GM12873 (cell line): ENCODE data around the gene BEND7.

Experiments used
- CTCF ChIP-seq: IDR thresholded peaks from 2 replicates; pipeline ENCODE4 v1.5.1; 2012; ENCODE audit warnings: low read depth, mild to moderate bottlenecking, moderate library complexity, low read length, control low read depth; ENCODE audit not compliant: insufficient read depth; ENCODE audit errors: missing control alignments

Gene BEND7

DNA sequence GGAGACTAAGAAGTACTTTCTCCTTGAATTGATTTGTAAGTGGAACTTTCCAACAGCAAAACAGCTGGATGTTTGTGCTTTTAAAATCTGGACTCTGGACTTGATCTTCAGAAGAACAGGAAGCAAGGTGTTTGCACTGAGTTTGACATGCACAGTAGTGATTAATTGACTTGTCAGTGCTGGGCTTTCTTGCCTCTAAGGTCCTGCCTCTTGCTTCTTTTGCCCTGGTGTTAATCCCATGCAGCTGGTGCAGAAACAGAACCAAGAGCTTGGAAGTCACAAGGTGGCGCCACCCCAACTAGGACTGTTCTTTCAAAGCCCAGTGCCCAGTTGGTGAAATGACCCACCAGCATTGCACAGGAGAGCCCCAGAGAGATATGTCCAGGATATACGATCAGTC lies 114.0 kb downstream of the BEND7 start:
- peak; percentile 23 for TF ChIP-seq CTCF

GRCh38 chr10:13414137-13414536 lies 114.7 kb downstream of the BEND7 start:
- no peak for TF ChIP-seq CTCF

DNA sequence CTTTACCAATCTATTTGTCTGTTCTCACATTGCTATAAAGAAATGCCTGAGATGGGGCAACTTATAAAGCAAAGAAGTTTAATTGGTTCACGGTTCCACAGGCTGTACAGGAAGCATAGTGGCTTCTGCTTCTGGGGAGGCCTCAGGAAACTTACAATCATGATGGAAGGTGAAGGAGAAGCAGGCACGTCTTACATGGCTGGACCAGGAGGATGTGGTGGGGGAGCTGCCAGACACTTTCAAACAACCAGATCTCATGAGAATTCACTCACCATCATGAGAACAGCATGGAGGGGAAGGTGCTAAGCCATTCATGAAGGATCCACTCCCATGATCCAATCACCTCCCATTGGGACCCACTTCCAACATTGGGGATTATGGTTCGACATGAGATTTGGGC lies 115.9 kb downstream of the BEND7 start:
- TF ChIP-seq CTCF: no peak

DNA sequence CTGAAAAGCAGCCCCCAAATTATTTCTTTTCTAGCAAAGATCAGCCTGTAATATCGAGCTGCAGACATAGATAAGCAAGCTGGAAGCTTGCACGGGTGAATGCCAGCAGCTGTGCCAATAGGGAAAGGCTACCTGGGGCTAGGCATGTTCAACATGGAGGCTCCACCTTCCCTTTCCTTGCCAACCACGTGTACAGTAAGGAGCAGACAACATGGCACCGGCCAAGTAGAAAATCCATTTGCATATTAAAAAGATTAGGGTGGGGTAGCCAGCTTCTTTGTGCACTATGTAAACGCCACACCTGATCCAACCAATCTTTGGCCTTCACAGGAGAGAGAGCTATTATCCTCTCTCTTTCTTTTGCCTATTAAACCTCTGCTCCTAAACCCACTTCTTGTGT lies 124.0 kb downstream of the BEND7 start:
- no peak for TF ChIP-seq CTCF

- no peak for TF ChIP-seq CTCF
These were observed 124.5 kb downstream of the BEND7 start for GRCh38 chr10:13404305-13404759.

DNA sequence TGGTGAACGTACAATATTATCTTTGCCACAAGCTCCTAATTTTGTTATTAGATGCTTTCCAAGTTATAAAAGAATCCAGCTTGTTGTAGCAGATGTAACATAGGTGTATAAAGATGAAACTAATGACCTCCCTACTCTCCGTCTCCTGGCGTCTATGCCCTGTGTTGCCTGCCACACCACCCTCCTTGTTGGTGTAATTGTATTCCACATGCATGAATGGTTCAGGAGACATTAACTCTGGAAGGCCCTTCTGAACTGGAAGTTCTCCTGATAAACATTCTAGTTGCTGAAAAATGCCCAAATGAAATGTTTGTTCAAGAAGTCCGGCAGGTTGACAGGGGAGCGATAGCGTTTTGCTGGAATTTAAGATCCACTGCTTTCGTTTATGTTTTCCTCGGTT lies 126.8 kb downstream of the BEND7 start:
- no peak for TF ChIP-seq CTCF

DNA sequence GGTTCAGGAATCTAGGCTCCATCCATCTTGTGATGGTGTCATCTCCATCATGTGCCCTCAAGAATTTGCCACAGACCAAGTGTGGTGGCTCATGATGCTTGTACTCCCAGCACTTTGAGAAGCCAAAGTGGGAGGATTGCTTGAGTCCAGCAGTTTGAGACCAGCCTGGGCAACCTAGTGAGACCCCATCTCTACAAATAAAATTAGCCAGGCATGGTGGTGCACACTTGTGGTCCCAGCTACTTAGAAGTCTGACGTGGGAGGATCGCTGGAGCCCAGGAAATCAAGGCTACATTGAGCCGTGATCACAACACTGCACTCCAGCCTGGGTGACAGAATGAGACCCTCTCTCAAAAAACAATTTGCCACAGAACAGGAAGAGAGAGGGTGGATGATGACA lies 127.7 kb downstream of the BEND7 start:
- no peak for TF ChIP-seq CTCF
